GM21360 (cell line): Measurements from ENCODE around the gene COG5.
"Not testable (repeated sequence)": the region's sequence is repeated elsewhere in the genome, so short reads cannot be mapped to it uniquely, and the experiment has no call there.

Source experiments
- ATAC-seq: cut with Tn5 transposase; IDR thresholded peaks from one replicate; pipeline ENCODE4 v1.9.1; 2021; ENCODE audit warnings: mild to moderate bottlenecking, moderate library complexity; ENCODE audit not compliant: unreplicated experiment

COG5 gene

GRCh38 chr7:107286751-107287621 lies 276.7 kb downstream of the COG5 start:
- ATAC-seq = no peak

- no peak for ATAC-seq
Measured at GRCh38 chr7:107284911-107285479, 278.7 kb downstream of the COG5 start.

- ATAC-seq = no peak
Measured at GRCh38 chr7:107277331-107277730, 286.4 kb downstream of the COG5 start.

GRCh38 chr7:107276220-107276827 lies 287.4 kb downstream of the COG5 start:
- no peak for ATAC-seq

- no peak for ATAC-seq
Measured at GRCh38 chr7:107274506-107274905, 289.2 kb downstream of the COG5 start.

GRCh38 chr7:107269790-107270189 lies 293.9 kb downstream of the COG5 start:
- ATAC-seq = no peak

- no peak for ATAC-seq
Measured at GRCh38 chr7:107268594-107268993, 295.1 kb downstream of the COG5 start.

GRCh38 chr7:107267138-107267537 lies 296.6 kb downstream of the COG5 start:
- no peak for ATAC-seq

GRCh38 chr7:107264723-107265122 lies 299.0 kb downstream of the COG5 start:
- no peak for ATAC-seq

GRCh38 chr7:107262857-107263256 lies 300.9 kb downstream of the COG5 start:
- ATAC-seq = no peak

- ATAC-seq = no peak
Measured at GRCh38 chr7:107258737-107259136, 305.0 kb downstream of the COG5 start.

- ATAC-seq = no peak
Measured at GRCh38 chr7:107255602-107256001, 308.1 kb downstream of the COG5 start.

GRCh38 chr7:107254398-107254985 lies 309.2 kb downstream of the COG5 start:
- no peak for ATAC-seq

- ATAC-seq = no peak
Measured at GRCh38 chr7:107253599-107253998, 310.1 kb downstream of the COG5 start.

GRCh38 chr7:107251963-107252362 lies 311.8 kb downstream of the COG5 start:
- ATAC-seq = no peak

GRCh38 chr7:107248551-107249316 lies 315.0 kb downstream of the COG5 start:
- ATAC-seq = no peak

GRCh38 chr7:107246836-107247235 lies 316.9 kb downstream of the COG5 start:
- ATAC-seq = not testable (repeated sequence)

- no peak for ATAC-seq
Measured at GRCh38 chr7:107244613-107245012, 319.1 kb downstream of the COG5 start.

- ATAC-seq = no peak
Measured at GRCh38 chr7:107242267-107242666, 321.5 kb downstream of the COG5 start.

GRCh38 chr7:107237451-107237850 lies 326.3 kb downstream of the COG5 start:
- ATAC-seq = no peak

GRCh38 chr7:107236862-107237261 lies 326.9 kb downstream of the COG5 start:
- no peak for ATAC-seq
